Measurements from ENCODE around the gene BMP5. TPM values are rescaled to one million over a fixed set of nuclear protein-coding genes. Genes with fewer than 3 reads are reported as not detected.

BMP5 gene
- total RNA-seq, 1 donor from 2014 or later: not detected

DNA sequence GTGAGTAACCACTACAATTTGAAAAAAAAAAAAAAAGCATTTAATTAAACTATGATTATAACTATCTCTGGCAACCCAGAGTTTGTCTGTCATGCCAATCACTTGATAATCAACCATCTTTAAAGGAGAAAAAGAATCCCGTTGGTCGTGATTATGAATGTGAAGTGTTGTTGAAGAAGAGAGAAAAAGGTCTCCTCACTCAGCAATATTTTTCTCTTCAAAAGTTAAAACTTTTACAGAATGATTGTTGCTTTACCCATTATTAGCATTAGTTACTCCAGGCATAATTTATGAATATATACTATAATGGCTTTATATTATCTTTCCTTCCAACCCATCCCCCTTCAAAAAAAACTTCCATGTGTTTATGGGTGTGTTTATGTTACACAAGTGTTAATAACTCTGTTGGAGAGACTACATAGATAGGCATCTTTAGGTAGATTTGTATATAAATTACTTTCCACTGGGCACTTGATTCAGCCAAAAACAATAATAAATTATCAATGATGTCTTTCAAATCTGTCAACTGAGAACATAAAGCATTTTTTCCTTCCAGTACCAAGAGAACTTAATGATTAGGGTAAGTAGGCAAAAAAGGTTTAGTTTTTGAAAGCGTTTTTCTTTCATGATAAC lies 5.1 kb downstream of the BMP5 start:
- no peak for DNase-seq (ENCODE audit: low spot score in 2 of 2)
- Histone ChIP-seq H3K4me1 (no peaks in the 10 kb centered on the region), H3K36me3 (no peaks in the 10 kb centered on the region), H3K9me3 (no peaks in the 10 kb centered on the region), H3K4me3 (no peak overlapping the region), H3K27ac (no peak overlapping the region), H3K27me3 (no peaks in the 10 kb centered on the region)
- intact Hi-C loops (cut with DNase I): no loop called here
- TF ChIP-seq, protein P1, sequence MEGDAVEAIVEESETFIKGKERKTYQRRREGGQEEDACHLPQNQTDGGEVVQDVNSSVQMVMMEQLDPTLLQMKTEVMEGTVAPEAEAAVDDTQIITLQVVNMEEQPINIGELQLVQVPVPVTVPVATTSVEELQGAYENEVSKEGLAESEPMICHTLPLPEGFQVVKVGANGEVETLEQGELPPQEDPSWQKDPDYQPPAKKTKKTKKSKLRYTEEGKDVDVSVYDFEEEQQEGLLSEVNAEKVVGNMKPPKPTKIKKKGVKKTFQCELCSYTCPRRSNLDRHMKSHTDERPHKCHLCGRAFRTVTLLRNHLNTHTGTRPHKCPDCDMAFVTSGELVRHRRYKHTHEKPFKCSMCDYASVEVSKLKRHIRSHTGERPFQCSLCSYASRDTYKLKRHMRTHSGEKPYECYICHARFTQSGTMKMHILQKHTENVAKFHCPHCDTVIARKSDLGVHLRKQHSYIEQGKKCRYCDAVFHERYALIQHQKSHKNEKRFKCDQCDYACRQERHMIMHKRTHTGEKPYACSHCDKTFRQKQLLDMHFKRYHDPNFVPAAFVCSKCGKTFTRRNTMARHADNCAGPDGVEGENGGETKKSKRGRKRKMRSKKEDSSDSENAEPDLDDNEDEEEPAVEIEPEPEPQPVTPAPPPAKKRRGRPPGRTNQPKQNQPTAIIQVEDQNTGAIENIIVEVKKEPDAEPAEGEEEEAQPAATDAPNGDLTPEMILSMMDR (IDR thresholded peaks at IDR 0.05): no peak

DNA sequence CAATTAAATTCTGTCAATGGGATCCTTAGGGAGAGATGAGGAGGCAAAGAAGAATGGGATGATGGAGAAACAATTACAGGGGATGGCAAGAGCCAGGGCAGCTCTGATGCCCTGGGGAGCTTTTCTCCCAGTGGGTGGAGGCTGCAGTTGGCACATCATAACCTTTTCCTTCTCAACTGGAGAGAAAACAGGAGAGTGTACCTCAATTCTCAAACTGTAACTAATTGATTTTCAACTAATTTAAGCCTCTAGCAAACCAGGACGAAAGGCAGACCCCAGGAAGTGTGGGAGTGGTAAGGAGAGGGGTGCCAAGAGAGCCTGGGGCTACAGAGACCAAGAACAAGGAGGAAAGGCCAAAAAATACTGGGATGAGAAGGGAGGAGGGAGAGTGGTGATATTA lies 5.7 kb downstream of the BMP5 start:
- Histone ChIP-seq H3K9me3 (no peaks in the 10 kb centered on the region), H3K27me3 (no peaks in the 10 kb centered on the region), H3K4me1 (no peaks in the 10 kb centered on the region), H3K36me3 (no peaks in the 10 kb centered on the region), H3K27ac (no peak overlapping the region), H3K4me3 (no peak overlapping the region)
- TF ChIP-seq, protein P1 (IDR thresholded peaks at IDR 0.05): no peak
- intact Hi-C loops (cut with DNase I): no loop called here
- no peak for DNase-seq (ENCODE audit: low spot score in 2 of 2)

DNA sequence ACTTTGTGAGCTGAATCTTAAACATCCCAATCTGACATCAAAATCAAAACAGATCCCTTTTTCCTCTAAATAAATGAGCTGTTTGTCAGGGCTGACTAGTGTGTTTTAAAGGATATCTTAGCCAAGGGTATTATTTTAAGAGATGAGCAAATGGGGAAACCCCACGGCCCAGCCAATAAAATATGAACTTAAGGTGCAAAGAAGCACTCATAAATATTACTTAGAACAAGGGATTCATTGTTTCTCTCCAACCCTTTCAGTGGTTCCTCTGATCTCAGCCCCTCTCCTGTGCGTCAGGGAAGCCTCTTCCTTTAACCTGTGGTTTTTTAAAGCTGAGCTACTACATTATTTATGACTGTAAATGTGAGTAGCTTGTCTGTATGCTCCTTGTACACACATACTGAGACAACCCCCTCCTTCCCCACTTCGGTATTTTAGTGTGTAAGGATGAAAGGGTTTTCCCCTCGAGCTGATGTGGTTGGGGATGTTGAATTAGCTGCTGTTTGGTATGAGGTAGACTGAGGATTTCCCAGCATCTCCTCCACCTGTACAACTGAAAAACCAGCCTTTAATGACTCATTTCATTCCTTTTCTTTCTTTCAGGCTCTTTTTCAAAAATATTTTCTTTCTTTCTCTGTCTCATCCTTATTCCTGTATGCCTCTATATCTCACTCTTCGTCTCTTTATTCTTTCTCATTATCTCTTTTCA lies 6.5 kb downstream of the BMP5 start:
- Histone ChIP-seq H3K27ac (no peak overlapping the region), H3K4me1 (no peaks in the 10 kb centered on the region), H3K27me3 (no peaks in the 10 kb centered on the region), H3K4me3 (no peak overlapping the region), H3K36me3 (no peaks in the 10 kb centered on the region), H3K9me3 (no peaks in the 10 kb centered on the region)
- no peak for DNase-seq (ENCODE audit: low spot score in 2 of 2)
- intact Hi-C loops (cut with DNase I): no loop called here
- TF ChIP-seq, protein P1 (IDR thresholded peaks at IDR 0.05): no peak

DNA sequence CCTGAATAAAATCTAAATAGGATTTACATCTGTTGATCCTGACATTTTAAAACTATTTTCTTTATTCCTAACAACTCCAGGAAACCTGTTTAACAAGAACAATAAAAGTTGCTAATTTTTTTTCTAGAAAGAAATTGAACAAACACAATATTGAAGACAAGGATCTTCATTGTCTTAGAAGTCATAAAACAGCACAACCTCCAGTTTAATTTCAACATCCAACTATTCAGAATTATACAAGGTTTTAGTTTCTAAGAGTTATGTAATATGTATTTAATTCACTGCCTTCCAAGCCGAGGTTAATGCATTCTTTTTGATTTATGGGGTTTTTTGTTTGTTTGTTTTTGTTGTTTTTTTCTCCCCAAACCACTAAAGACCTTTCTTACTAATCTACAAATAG lies 7.2 kb downstream of the BMP5 start:
- H3K4me3 ChIP-seq: no peak overlapping the region
- no peaks in the 10 kb centered on the region for H3K4me1 ChIP-seq
- H3K36me3 ChIP-seq: no peaks in the 10 kb centered on the region
- H3K9me3 ChIP-seq: no peaks in the 10 kb centered on the region
- intact Hi-C loops (cut with DNase I): no loop called here
- TF ChIP-seq, protein P1 (IDR thresholded peaks at IDR 0.05): no peak
- DNase-seq (ENCODE audit: low spot score in 2 of 2): no peak
- no peak overlapping the region for H3K27ac ChIP-seq
- H3K27me3 ChIP-seq: no peaks in the 10 kb centered on the region

DNA sequence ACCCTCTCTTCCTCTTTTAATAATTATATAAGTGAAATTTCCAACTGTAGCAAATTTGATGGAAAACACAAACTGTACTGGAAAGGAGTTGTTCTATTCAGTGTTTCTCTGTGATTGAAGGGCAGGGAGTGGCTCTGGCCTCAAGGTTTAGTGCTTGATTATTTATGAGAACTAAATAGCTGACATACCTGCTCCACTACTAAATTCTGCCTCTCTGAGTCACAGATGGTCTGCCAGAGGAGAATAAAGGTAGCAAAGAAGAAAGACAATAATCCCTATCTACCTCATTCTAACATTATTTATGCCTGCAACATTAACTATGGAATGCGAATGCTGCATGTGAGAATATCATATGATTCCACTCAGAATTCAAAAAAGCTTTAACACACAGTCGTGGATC lies 9.3 kb downstream of the BMP5 start:
- no peaks in the 10 kb centered on the region for H3K36me3 ChIP-seq
- intact Hi-C loops (cut with DNase I): no loop called here
- no peaks in the 10 kb centered on the region for H3K27me3 ChIP-seq
- H3K4me1 ChIP-seq: no peaks in the 10 kb centered on the region
- no peak for DNase-seq (ENCODE audit: low spot score in 2 of 2)
- no peaks in the 10 kb centered on the region for H3K9me3 ChIP-seq
- no peak overlapping the region for H3K4me3 ChIP-seq
- H3K27ac ChIP-seq: no peak overlapping the region
- TF ChIP-seq, protein P1 (IDR thresholded peaks at IDR 0.05): no peak

All from ascending aorta (tissue), 2 donors.